22Rv1 (cell line): ENCODE results near the gene ULK4.

Experiments
- CTCF ChIP-seq: fragments of 450-650 bp; IDR thresholded peaks from 2 replicates; pipeline ENCODE4 v1.5.1; 2017; ENCODE audit warnings: mild to moderate bottlenecking
- ZFX ChIP-seq: fragments of 450-650 bp; IDR thresholded peaks from 2 replicates; pipeline ENCODE4 v1.6.1; 2017; ENCODE audit warnings: antibody characterized with exemption, borderline replicate concordance

GRCh38 chr3:41579861-41580260 lies 382.0 kb downstream of the ULK4 start:
- TF ChIP-seq CTCF (no peak), ZFX (no peak)
